ENCODE results near the gene FDPS.

Gene FDPS

GRCh38 chr1:155308493-155309422 lies at the start of gene FDPS:
Gene FDPS, plus strand, starts transcription at chr1:155308866. Its CDS starts 924 bp downstream, at chr1:155309790.
- peak; percentile 98 for DNase-seq

GRCh38 chr1:155260276-155260675 lies 48.4 kb upstream of the FDPS start:
- no peak for DNase-seq

GRCh38 chr1:155261493-155261851 lies 47.2 kb upstream of the FDPS start:
- peak; percentile 30 for DNase-seq

GRCh38 chr1:155261852-155262673 lies 46.6 kb upstream of the FDPS start, which contains the start of gene SCAMP3:
Gene SCAMP3, minus strand, starts transcription at chr1:155262360. Its CDS starts 209 bp downstream, at chr1:155262151.
- peak; percentile 93 for DNase-seq

- DNase-seq = no peak
Observed at GRCh38 chr1:155263067-155263466, 45.6 kb upstream of the FDPS start.

GRCh38 chr1:155266553-155266952 lies 42.1 kb upstream of the FDPS start:
- DNase-seq = no peak

GRCh38 chr1:155267373-155267772 lies 41.3 kb upstream of the FDPS start:
- no peak for DNase-seq

- no peak for DNase-seq
Observed at GRCh38 chr1:155268630-155269029, 40.0 kb upstream of the FDPS start.

- no peak for DNase-seq
Observed at GRCh38 chr1:155269381-155269780, 39.3 kb upstream of the FDPS start.

- DNase-seq = no peak
Observed at GRCh38 chr1:155272466-155273342, 36.0 kb upstream of the FDPS start.

GRCh38 chr1:155273343-155274245 lies 35.1 kb upstream of the FDPS start, which contains the start of gene CLK2:
Gene CLK2, minus strand, starts transcription at chr1:155273504. Its CDS starts 2,527 bp downstream, at chr1:155270977.
- DNase-seq = peak; percentile 96

- peak; percentile 96 for DNase-seq
Observed at GRCh38 chr1:155277070-155277901, 31.4 kb upstream of the FDPS start, which contains the start of gene HCN3. Gene HCN3, plus strand, starts transcription at chr1:155277463. Its CDS starts 128 bp downstream, at chr1:155277591.

- DNase-seq = peak; percentile 79
Observed at GRCh38 chr1:155277902-155278688, 30.6 kb upstream of the FDPS start.

GRCh38 chr1:155278689-155279160 lies 29.9 kb upstream of the FDPS start:
- DNase-seq = no peak

- no peak for DNase-seq
Observed at GRCh38 chr1:155279268-155279667, 29.4 kb upstream of the FDPS start.

GRCh38 chr1:155282488-155283091 lies 26.1 kb upstream of the FDPS start:
- no peak for DNase-seq

- no peak for DNase-seq
Observed at GRCh38 chr1:155284476-155284875, 24.2 kb upstream of the FDPS start.

- DNase-seq = no peak
Observed at GRCh38 chr1:155285063-155285462, 23.6 kb upstream of the FDPS start.

- DNase-seq = no peak
Observed at GRCh38 chr1:155285631-155286044, 23.0 kb upstream of the FDPS start.

Measured in stimulated activated CD4-positive, alpha-beta T cell treated with anti-CD3 and anti-CD28 coated beads, Interleukin-4, amount 100 ng/mL, for 24 hours (primary cell).